ENCODE results near the gene APP.
"Not testable (repeated sequence)": the region's sequence is repeated elsewhere in the genome, so short reads cannot be mapped to it uniquely, and the experiment has no call there.

APP gene

DNA sequence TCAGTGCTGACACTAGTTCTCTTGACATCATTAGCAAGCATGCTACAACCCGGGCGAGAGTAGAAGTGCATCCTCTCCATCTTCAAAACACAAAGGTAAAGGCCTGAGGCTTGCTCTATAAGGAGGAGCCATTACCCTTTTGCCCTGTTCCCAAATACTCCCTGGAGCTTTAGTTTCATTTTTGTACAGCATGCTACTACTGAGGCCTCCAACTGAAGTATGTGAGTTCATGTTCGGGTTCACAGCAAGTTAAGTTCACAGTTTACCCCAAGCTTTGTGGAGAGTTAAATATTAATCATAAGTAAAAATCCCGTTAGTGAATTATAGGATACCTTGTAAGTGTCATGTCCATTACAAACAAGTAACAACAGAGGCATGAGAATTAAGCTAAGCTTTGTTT, 156.6 kb downstream of the APP start:
- DNase-seq = no peak

DNA sequence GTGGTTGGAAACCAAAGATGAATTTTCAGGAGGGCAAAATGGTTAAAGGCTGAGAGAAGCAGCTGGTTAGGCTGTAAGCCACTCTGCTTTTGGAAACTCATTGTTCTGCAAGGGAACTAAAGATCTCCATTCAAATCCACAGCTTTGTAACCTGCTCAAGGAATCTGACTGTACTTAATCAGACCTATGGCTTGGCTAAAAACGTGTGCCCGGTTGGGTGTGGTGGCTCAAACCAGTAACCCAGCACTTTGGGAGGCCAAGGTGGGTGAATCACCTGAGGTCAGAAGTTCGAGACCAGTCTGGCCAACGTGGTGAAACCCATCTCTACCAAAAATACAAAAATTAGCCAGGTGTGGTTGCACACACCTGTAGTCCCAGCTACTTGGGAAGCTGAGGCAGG, 158.1 kb downstream of the APP start:
- DNase-seq = not testable (repeated sequence)

DNA sequence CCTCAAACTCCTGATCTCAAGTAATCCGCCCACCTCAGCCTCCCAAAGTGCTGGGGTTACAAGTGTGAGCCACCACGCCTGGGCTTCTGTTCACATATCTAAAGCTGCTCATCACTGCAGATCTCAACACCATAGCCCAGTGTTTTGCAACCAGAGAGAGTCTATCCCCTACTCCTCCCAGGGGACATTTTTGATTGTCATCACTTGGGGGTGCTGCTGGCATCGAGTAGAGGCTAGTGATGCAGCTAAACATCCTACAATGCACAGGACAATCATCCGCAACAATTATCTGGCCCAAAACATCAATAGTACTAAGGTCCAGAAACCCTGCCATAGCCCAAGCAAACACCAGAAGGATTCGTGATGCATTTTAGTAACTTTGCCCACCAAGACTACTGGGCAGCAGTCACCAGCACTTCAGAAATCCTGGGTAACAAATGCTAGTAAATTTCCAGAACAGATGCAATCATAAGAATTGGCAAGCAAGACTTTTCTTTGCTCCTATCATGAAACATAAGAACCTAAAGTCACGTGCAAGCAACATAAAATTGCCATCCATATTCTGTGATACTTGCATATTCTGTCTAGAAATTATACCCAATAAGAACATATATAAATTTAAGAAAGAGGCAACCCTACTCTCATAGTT, 159.2 kb downstream of the APP start:
- DNase-seq = no peak

DNA sequence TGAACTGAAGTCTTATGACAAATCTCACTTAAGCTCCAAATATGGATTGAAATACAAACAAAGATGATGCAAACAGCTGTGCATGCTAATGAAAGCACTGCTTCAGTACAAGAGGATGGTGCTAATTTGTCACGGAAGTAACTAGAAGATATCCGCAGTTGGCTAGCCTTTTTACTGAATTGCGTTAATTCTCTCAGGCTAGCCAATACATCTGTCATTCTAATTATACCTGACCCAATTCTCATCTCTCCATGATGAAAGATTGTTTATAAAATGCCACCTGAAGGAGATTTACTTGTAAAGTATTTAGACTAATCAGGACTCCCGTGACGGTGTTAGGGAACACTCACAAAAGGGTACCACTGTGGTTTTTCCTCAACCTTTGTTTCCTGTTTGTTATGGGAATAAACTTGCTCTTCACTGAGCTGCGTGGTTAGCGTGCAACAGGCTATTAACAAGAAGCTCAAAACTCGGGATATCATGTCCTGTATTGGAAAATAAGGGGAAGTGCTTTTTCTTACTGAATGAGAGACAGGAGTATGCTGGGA, 162.5 kb downstream of the APP start:
- DNase-seq = no peak

DNA sequence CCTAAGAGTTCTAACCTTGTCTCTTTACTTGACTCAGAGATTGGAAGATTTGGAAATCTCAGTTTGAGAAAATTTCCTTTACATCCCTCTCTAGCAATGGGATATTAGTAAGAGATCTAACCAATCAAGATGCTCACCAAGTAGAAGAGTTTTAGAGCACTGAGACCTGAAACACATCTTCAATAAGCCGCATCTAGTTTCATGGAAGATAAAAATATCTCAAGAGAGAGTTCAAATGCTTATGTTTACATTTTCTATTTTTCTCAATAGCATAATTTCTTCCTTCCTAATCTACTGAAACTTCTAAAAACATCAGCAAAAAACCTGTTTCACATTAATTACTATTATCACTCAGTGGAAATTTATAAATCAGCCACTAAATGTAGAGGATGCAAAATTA, 165.1 kb downstream of the APP start:
- no peak for DNase-seq

DNA sequence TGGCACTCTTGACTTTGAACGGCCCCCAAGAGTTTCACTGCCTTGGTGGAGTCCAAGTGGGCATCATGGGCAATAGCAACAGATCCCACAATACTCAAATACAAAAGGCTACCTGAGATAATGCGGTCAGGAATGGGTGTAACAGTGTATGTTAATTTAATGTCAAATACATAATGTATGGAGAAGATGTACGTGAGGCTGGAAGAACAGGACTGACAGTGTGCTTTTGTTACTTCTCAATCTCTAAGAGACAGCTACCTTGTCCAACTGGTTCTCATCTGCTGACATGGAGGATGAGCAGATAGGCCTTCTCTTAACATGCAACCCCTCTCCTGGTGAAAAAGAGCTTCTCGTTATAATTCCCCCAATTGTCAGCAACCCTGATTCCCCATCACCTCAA, 167.2 kb downstream of the APP start:
- DNase-seq = no peak

DNA sequence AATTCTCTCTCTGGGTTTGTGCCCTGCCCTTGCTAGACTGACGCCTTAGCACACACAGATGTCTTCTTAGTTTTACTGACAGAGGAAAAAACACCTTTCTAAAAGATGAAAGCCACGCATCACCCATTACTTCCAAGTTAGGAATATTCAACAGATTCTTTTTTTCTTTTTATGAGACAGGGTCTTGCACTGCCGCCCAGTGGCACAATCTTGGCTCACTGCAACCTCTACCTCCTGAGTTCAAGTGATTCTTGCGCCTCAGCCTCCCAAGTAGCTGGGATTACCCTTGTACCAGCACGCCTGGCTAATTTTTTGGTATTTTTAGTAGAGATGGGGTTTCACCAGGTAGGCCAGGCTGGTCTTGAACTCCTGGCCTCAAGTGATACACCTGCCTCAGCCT, 169.2 kb downstream of the APP start:
- DNase-seq = no peak

DNA sequence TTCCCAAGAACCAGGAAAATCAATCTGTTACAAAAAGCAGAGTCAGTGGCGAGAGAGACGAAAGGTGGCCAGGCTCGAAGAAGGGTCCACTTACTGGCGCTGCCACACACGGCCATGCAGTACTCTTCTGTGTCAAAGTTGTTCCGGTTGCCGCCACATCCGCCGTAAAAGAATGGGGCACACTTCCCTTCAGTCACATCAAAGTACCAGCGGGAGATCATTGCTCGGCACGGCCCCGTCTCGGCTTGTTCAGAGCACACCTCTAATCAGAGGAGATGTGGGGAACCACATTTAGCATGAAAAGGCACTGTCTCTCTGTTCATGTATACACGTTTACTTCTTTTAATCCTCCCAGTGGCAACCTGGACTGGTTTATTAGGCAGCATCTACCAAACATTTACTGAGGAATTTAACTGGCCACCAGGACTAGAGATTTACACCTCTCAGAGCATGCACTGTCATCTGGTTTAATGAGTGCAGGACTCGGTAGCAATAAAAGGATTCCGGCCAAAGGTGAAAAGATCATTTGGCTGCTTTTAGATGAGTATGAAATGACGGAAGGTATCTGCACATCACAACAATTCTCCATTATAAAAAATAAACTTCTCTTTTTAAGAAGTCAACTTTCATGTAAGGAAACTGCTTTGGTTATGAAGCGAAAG, 170.5 kb downstream of the APP start:
- DNase-seq = no peak

DNA sequence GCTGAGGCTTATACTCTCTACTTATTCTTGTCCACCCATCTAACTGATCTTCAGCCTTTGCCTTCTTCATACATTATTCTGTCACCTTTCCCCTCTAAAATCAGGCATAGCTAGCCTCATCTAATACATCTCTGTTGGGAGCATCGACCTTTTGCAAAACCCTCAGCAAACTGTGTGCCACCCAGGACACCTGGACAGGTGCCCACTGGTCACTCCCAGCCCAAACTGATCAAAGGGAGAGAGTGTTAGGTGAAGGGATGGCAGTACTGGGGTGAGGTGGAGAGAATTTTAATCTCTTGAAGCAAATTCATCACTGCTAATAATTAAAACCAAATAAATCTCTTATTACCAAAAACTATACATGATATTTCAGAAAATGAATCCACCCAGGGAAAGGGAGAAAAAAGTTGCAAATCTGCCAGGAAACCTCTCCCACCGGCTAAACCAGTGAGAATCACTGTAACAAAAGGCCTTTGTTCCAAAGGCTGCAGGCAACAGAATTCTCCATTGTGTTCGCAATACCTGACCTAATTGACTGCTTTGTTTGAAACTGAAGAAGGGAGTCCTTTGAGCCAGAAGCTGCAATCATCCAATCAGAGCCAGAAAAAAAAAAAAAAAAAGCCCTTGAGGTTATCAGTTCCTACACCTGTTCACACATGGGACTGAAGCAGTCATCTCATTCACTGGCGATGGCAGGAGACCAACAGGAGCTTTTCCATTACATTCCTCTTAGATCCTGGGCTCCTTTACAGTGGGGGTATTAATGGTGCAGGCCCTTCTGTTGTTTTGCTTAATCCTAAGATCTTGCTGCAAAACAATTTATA, 172.6 kb downstream of the APP start:
- DNase-seq = no peak

DNA sequence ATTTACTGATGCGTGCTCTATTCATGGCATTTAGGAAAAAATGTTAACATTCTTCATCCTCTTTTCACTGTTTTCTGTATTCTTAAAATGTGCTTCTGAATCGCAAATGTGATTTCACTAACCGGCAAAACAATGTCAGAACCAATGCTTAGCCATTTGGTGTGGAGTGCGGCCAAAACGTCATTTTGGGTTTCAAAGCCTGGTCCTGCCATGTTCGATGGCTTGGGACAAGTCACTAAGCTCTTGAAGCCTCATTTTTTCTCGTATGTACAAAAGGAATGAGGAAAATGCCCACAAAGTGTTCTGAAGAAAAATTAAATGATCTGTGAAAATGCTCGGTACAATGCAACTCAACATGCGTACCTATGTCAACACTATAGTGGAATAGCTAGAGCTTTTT, 175.3 kb downstream of the APP start:
- no peak for DNase-seq

DNA sequence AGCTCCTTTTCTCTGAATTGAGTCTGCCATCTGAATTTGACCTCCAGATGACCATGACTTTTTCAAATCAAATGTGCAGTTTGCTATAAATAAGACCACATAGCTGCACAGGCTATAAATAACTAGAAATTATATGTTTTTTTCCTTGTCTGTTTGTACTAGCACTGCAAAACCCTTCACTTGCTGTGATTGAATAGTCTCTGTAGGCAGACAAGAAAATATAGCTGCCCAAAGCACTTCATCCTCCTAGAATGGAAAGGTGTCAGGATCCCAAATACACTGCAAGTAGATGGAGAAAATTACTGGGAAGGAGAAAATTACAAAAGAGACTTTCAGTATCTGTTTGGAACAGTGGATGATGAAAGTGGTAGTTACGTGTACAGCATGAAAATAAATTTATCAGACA, 175.8 kb downstream of the APP start:
- no peak for DNase-seq

DNA sequence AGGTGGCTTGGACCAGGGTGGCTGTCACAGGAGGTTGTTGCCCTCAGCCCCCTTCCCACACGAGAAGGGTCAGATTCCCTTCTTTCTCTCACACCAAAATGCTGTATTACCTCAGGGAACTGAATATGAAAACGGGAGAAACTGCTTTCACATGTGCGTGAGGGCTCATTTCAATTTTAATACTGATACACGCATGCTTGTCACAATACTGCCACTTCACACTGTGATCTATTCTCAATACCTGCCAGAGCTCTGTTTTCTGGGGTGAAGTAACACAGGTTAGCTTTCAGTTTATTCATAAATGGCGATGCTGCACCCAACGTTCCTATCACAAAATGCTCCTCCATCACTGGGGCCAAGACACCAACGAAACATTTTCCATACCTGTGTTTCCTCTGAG, 181.8 kb downstream of the APP start:
- DNase-seq = no peak

DNA sequence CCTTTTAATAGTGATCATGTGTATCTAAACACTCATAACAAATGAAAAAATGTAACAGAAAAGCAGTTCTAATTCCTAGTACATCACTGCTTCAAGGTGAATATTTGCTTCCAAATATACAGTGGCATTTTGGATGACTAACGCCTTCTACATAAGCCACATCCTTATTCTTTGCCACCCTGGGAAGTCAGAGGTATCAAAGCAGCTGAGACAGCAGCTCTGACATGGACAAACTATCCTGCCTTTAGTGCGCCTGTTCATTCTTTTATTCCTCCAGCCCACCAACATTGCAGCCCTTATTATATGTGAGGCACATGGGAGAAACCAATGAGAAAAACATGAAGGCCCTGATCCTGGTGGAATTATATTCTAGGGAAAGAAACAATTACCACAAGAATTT, 183.0 kb downstream of the APP start:
- DNase-seq = no peak

DNA sequence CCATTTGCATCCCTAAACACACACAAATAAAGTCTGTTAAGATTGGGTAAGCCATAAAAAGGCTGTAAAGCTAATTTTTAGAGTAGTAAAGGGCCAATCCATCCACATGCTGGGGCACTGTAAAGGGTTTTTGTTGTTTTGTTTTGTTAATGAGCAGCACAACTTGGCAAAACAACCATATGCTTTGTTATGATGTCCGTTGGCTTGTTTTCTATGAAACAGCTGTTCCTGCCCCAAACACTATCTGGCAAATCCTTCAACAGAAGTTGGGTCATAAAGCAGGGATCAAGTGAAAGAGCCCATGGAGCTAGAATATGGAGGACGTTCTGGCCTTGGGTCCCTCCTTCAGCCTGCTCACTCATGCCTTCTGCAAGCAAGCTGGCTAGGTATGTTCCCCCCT, 183.6 kb downstream of the APP start:
- DNase-seq = no peak

DNA sequence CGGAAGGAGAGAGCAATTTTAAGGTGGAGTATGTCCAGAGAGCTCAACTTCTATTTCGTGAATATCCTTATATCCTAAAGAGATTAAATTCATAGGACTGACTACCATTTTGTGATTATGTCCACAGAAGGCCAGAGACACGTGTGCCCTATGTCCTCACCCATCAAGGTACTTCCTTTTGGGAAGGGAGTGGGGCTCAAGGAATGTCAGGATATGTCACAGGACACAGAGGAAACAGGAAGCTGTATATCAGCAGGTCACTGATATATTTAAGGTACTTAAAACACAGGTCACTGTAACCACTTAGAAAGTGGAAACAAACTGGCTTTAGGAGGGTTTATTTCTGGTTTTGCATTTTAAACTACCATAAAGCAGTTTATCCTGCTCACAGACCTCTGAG, 184.6 kb downstream of the APP start:
- DNase-seq = no peak

DNA sequence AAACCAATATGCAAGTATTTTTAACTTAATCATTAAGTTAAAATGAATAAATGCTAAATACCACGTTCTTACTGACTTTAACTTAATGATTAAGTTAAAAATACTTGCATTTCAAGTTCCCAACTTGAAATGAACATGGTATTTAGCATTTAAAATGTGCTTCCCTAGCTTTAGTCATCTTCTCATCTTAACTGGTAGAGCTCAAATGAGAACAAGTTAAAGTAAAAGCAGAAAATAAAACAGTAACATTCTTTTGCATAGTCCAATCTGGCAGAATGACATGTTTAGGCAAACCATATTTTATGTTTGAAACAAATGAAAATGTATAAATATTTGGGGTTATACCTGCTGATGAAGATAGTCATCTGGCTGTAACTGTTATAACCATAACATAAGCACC, 186.0 kb downstream of the APP start:
- DNase-seq = no peak

DNA sequence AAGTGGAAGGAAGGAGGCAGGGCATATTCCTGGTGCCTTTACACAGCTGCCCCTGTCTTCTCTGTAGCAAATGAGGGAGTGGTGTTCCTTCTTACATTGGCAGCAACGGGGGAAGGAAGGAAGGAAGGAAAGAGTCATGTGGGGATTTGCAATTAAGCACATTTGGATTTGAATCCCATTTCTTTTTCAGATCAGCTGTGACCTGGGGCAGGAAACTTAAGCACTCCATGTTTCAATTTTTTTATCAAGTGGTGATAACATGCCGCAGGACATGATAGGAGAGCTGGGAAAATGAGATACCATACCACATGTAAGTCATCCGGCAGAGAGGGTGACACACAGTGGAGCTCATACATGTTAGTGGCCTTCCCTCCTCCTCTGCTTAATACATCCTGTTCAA, 186.8 kb downstream of the APP start:
- no peak for DNase-seq

DNA sequence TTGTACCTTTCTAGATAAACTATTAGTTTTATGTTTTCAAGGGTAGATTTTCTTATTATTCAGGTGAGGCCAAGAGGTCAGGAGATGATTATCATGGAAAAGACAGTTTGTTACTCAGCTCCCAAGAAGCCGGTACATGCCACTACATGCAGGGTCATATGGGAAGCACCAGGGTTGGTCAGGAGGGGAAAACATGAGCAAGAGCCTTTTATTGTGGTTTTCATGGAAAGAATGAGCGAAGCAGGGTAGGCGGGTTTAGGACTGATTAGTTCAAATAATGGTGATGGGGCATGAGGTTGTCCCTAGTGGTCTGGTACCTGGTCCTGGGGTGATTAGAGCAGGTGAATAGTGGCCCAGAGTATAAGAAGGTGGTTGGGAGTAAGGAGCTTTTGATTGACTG, 189.9 kb downstream of the APP start:
- DNase-seq = no peak

DNA sequence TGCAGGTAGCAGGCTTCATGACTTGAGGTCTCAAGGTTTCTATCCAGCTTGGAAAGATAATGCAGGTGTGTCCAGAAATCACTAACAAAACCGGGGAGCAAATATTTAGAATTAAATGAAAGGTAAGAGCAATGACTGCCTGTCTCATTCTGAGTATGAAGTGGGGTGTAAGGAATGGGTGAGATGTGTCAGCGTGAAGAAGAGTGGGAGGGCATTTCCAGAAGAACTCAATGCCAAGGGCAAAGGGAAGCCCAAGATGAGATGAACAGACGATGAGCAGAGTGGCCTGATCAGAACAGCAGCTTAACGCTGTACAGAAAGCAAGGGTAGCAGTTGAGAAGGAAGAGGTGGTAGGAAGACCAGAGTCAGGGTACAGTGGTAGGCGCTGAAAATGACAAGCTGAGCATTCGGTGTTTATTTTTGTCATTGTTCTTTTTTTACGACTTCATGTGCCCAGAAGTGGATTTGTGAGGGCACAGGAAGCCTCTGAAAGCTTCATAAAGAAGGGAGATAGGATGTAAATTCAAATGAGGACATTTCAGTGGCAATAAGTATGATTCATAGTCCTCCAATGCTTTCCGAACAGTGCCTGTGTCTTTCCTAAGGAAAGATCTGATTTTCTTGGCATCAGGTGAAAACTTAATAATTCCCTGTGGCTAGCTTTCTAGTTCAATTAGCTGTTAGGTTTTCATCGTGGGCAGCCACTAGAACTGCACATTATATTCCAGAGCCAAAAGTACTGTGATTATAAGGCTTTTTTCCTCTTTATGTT, 190.5 kb downstream of the APP start:
- no peak for DNase-seq

DNA sequence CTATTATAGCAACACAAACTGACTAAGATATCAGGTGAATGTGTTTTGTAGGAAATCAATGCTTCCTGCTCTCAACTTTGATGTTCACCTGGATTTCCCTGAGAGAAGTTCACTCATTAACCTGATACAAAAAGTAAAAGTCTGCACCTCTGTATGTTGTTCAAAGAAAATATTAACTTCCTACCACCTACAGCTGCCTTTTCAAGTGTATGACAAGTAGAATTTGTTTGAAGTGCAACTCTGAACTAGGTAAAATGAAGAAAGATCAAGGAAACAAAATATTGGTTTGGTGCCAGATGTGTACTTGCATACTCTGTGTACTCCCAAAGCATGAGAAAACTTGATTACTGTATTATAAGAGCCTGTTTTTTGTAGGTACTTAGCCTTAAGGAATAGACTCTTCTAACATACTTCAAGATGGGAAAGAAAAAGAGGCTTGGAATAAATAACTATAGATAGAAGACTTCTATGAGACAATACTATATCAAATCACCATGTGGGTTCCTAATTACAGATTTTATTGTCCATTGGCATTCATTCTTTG, 193.4 kb downstream of the APP start:
- DNase-seq = no peak

DNA sequence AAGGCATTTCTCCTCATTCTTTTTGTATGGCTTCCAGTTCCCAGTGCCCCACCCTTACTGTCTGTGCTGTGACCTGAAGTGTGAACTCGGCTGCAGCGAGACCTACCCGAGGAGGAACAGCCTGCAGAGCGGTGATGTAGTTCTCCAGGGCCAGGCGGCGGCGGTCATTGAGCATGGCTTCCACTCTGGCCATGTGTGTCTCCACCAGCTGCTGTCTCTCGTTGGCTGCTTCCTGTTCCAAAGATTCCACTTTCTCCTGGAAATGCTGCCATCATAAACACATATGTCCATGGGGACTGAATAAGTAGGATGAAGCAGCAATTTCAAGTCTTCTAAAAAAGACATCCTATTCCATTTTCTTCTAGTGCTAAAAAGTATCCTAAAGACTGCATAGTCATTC, 195.6 kb downstream of the APP start:
- DNase-seq = no peak

DNA sequence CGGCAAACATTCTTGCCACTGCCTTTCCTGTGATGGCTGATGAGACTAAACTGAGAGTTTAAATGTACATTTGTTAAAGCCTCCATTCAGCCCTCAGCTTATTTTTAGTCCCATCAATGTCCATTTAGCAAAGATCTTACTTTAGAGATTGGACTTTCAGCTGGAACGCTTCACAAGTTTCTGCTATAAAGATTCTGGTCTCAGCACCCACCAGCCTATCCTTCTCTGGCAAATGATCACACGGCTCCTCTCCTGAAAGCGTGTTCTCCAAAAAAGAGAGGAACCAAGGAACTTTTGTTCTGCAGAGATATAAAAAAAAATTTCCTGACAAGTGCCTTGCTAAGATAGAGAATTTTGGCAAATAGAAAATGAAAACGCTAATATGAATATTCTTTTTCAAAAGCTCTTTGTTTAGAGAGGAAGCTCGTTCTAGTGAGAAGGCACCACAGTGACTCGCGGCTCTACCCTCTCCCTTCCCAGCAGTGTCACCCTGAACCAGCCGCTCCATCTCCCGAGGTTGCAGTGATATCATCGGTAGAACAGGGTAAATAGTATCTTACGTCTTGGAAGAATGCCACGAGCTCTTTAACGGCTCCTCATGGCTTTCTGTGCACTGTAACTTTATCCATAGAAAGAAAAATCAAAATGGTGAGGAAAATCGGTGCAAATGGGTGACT, 200.2 kb downstream of the APP start:
- no peak for DNase-seq
